Caco-2 (cell line): Measurements from ENCODE around the gene NRXN3. TPM values are rescaled to one million over a fixed set of nuclear protein-coding genes. Genes with fewer than 3 reads are reported as not detected.

Experiments
- BruUV-seq: library from RNA; stranded (reverse); fragments of 400-500 nt; replicated peaks from 2 replicates; lab custom pipeline; 2021; lab: Mats Ljungman, UMichigan
- CTCF ChIA-PET: fragments of 300-600 bp; sonication (Branson Sonifier 250); formaldehyde crosslinking; loops from one replicate; lab custom pipeline; 2022; ENCODE audit warnings: antibody characterized with exemption; lab: Charles Lee
- POLR2A ChIA-PET: fragments of 300-600 bp; sonication (Branson Sonifier 250); formaldehyde crosslinking; loops from one replicate; lab custom pipeline; 2022; ENCODE audit warnings: antibody characterized with exemption; lab: Charles Lee
- DNase-seq, 2 experiments: peaks; one replicate each; pipeline versions ENCODE4 v3.0.0 to v3.0.0-alpha.2; 2020 to 2022
- H3K27me3 ChIP-seq: replicated peaks from 2 replicates; pipeline ENCODE4 v1.6.0; 2011; ENCODE audit warnings: low read length; ENCODE audit not compliant: control insufficient read depth, insufficient read depth
- H3K36me3 ChIP-seq: 2 replicates; pipeline ENCODE4 v1.5.1; 2011; ENCODE audit warnings: low read length; ENCODE audit not compliant: control insufficient read depth, insufficient read depth
- H3K4me1 ChIP-seq: fragments of 250-450 bp; sonication (Bioruptor Pico); 2 replicates; pipeline ENCODE4 v1.5.1; 2020; ENCODE audit warnings: mild to moderate bottlenecking
- H3K4me3 ChIP-seq: 2 replicates; pipeline ENCODE4 v1.5.1; 2011; ENCODE audit warnings: low read depth, mild to moderate bottlenecking, control low read depth, low read length
- H3K9me3 ChIP-seq: fragments of 250-450 bp; sonication (Bioruptor Pico); 2 replicates; pipeline ENCODE4 v1.5.1; 2020; ENCODE audit warnings: mild to moderate bottlenecking, moderate library complexity
- H3K27ac Mint-ChIP-seq: one replicate; pipeline ENCODE4 v1.8.0; 2022; ENCODE audit warnings: mixed read lengths; ENCODE audit not compliant: unreplicated experiment
- H3K27me3 Mint-ChIP-seq: one replicate; pipeline ENCODE4 v1.8.0; 2022; ENCODE audit warnings: mixed read lengths; ENCODE audit not compliant: insufficient read depth, unreplicated experiment
- H3K36me3 Mint-ChIP-seq: one replicate; pipeline ENCODE4 v1.8.0; 2022; ENCODE audit warnings: mild to moderate bottlenecking, mixed read lengths; ENCODE audit not compliant: insufficient read depth, unreplicated experiment
- H3K4me1 Mint-ChIP-seq: one replicate; pipeline ENCODE4 v1.8.0; 2022; ENCODE audit warnings: low read depth, mixed read lengths; ENCODE audit not compliant: unreplicated experiment
- H3K4me3 Mint-ChIP-seq: one replicate; pipeline ENCODE4 v1.8.0; 2022; ENCODE audit warnings: mild to moderate bottlenecking, moderate library complexity, mixed read lengths; ENCODE audit not compliant: unreplicated experiment
- H3K9me3 Mint-ChIP-seq: one replicate; pipeline ENCODE4 v1.8.0; 2022; ENCODE audit warnings: mixed read lengths; ENCODE audit not compliant: unreplicated experiment
- intact Hi-C: fragments of 100-400 bp; cut with micrococcal nuclease; formaldehyde crosslinking; loops from one replicate; pipeline ENCODE4 v1.10.0; 2022; ENCODE audit not compliant: unreplicated experiment
- total RNA-seq: library from RNA; stranded (reverse); gene quantifications from 2 replicates; pipeline ENCODE4 v1.2.3, GENCODE V29; 2022
- TF ChIP-seq, protein P1 (sequence below), 2 experiments: fragments of 200-600 bp in 1 of 2; IDR thresholded peaks; 1 replicate in 1 of 2; 2 replicates in 1 of 2; pipeline versions ENCODE4 v1.5.1 to v1.8.0; 2011 to 2022; ENCODE audit warnings: antibody characterized with exemption in 1 of 2, control low read depth in 1 of 2, inconsistent platforms in 1 of 2, low read depth in 1 of 2, low read length in 1 of 2, mild to moderate bottlenecking in 1 of 2, moderate library complexity in 1 of 2; ENCODE audit not compliant: insufficient read depth in 1 of 2, severe bottlenecking in 1 of 2, unreplicated experiment in 1 of 2

The NRXN3 gene
- total RNA-seq, 1 experiment from 2014 or later: 12.4 TPM

DNA sequence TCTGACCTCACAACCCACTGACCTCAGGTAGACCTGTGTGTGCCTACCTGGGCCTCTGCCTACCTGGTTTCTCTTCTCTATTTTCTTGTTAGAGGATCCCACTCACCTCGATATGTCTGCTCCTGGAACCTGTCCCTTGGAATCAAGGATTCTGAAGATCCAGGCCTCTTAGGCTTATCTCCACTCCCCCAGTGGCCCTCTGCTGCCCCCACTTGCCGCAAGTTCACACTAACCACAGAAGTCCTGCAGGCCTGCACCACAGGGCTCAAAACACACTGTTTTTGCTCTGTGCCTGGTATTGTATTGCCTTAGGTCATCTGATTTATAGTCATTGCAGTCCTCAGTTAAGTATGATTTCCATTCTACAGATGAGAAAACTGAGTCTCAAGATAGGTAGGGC is 15.3 kb upstream of the NRXN3 start:
- no peaks in the 10 kb centered on the region for H3K4me1 Mint-ChIP-seq
- no peak overlapping the region for H3K27ac Mint-ChIP-seq
- no peaks in the 10 kb centered on the region for H3K36me3 Mint-ChIP-seq
- Histone ChIP-seq H3K27me3 (no peaks in the 10 kb centered on the region; the same call in 1 of the 2 replicates), H3K4me3 (no peak overlapping the region), H3K4me1 (no peaks in the 10 kb centered on the region), H3K9me3 (no peaks in the 10 kb centered on the region), H3K36me3 (no peaks in the 10 kb centered on the region)
- H3K9me3 Mint-ChIP-seq: no peaks in the 10 kb centered on the region
- H3K4me3 Mint-ChIP-seq: no peak overlapping the region
- ChIA-PET POLR2A (no interaction called here), CTCF (no interaction called here)
- TF ChIP-seq, protein P1, sequence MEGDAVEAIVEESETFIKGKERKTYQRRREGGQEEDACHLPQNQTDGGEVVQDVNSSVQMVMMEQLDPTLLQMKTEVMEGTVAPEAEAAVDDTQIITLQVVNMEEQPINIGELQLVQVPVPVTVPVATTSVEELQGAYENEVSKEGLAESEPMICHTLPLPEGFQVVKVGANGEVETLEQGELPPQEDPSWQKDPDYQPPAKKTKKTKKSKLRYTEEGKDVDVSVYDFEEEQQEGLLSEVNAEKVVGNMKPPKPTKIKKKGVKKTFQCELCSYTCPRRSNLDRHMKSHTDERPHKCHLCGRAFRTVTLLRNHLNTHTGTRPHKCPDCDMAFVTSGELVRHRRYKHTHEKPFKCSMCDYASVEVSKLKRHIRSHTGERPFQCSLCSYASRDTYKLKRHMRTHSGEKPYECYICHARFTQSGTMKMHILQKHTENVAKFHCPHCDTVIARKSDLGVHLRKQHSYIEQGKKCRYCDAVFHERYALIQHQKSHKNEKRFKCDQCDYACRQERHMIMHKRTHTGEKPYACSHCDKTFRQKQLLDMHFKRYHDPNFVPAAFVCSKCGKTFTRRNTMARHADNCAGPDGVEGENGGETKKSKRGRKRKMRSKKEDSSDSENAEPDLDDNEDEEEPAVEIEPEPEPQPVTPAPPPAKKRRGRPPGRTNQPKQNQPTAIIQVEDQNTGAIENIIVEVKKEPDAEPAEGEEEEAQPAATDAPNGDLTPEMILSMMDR (IDR thresholded peaks at IDR 0.05; ENCODE audit: insufficient read depth in 1 of 2, low read depth in 1 of 2, low read length in 1 of 2, severe bottlenecking in 1 of 2, unreplicated experiment in 1 of 2): peak in 1 of 2 experiments; percentile 13
- intact Hi-C loops: loop anchor here (5.0 to 10.0 kb wide), 2 partner anchors 130 to 293 kb away; no protein-coding TSS in a partner anchor
- peaks cover 11% of the 10 kb centered on the region for H3K27me3 Mint-ChIP-seq
- peak in 1 of 2 experiments; percentile 8 for DNase-seq
- BruUV-seq: no TSS peak

DNA sequence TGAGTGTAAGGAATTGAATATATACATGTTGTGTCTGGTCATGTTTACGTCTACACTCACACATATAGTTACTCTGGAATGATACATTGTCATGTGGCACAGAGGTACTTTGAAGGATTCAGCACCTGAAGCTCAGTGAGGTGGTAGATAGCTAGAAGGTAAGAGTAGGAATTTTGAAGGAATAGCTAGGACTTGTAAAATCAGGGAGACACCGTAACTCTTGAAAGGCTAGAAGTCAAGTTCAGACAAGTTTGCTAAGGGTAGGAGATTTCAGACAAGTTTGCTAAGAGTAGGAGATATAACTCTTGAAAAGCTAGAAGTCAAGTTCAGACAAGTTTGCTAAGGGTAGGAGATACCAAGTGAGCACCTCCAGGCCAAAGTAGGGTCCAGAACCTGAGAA is 14.0 kb upstream of the NRXN3 start:
- Mint-ChIP-seq H3K9me3 (no peaks in the 10 kb centered on the region), H3K27ac (no peak overlapping the region), H3K4me3 (no peak overlapping the region), H3K36me3 (no peaks in the 10 kb centered on the region), H3K4me1 (no peaks in the 10 kb centered on the region), H3K27me3 (peaks cover 9% of the 10 kb centered on the region)
- ChIA-PET CTCF (no interaction called here), POLR2A (no interaction called here)
- H3K36me3 ChIP-seq: no peaks in the 10 kb centered on the region
- H3K27me3 ChIP-seq: no peaks in the 10 kb centered on the region; the same call in 1 of the 2 replicates
- BruUV-seq: no TSS peak
- no peak for DNase-seq
- intact Hi-C loops: loop anchor here (10.0 kb wide), 1 partner anchor 131 kb away; no protein-coding TSS in a partner anchor
- no peaks in the 10 kb centered on the region for H3K9me3 ChIP-seq
- H3K4me1 ChIP-seq: no peaks in the 10 kb centered on the region
- no peak overlapping the region for H3K4me3 ChIP-seq
- TF ChIP-seq, protein P1 (IDR thresholded peaks at IDR 0.05; ENCODE audit: insufficient read depth in 1 of 2, low read depth in 1 of 2, low read length in 1 of 2, severe bottlenecking in 1 of 2, unreplicated experiment in 1 of 2): no peak

DNA sequence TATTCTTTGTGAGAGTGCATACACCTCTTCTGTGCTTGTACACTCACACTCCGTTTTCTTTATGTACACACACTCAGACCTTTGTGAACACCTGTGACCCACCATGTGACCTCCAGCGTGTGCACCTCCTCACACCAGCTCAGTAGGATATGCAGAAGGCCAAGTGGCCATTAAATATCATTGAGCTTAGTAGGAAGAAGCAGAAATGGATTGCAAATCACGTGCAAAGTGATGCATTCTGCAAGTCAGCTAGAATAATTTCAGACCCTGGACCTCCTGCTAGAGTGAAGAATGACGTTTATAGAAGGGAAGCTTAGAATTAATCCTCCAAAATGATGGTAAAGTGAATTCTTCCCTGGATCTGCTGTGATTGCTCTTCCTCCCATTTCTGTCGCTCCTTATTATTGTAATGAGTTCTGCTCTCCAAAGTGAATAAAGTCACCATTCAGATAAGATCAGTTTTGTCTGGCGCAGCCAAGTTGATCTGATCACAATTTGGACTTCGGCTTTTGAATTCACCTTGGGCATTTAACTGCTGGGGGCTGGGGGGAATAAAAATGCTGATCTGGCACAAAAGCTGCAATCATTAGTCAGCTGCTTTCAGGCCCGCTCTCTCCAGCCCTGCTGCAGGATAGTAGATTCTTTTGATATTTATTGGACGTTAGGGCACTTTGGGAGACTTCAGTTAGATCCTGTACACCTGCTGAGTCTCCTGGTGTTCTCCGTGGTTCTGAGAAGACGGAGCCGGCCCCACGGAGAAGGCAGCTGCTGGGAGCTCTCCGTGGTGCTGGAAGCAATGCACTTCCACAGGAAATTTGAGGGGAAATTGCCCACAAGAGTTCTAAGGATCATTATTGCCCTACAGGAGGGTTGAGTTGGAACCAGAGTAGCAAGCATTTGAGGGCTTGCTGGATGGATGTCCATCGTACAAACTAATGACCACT is 12.4 kb upstream of the NRXN3 start:
- BruUV-seq: no TSS peak
- POLR2A ChIA-PET: interaction anchor here (0.6 kb wide), 1 partner anchor 1193 kb away, joined by 4 read pairs; no protein-coding TSS in a partner anchor
- Mint-ChIP-seq H3K9me3 (no peaks in the 10 kb centered on the region), H3K27me3 (peaks cover 12% of the 10 kb centered on the region), H3K36me3 (no peaks in the 10 kb centered on the region), H3K4me1 (no peaks in the 10 kb centered on the region), H3K27ac (no peak overlapping the region), H3K4me3 (no peak overlapping the region)
- Histone ChIP-seq H3K4me3 (no peak overlapping the region), H3K36me3 (no peaks in the 10 kb centered on the region), H3K9me3 (no peaks in the 10 kb centered on the region), H3K4me1 (no peaks in the 10 kb centered on the region), H3K27me3 (no peaks in the 10 kb centered on the region; the same call in 1 of the 2 replicates)
- CTCF ChIA-PET: interaction anchor here (0.5 kb wide), 1 partner anchor 264 kb away, joined by 3 read pairs; no protein-coding TSS in a partner anchor
- DNase-seq: peak in 1 of 2 experiments; percentile 50
- TF ChIP-seq, protein P1 (IDR thresholded peaks at IDR 0.05; ENCODE audit: insufficient read depth in 1 of 2, low read depth in 1 of 2, low read length in 1 of 2, severe bottlenecking in 1 of 2, unreplicated experiment in 1 of 2): no peak
- intact Hi-C loops: loop anchor here (10.0 kb wide), 1 partner anchor 133 kb away; no protein-coding TSS in a partner anchor
